ENCODE data around the gene TTC12. TPM values are rescaled to one million over a fixed set of nuclear protein-coding genes. Genes with fewer than 3 reads are reported as not detected.

The TTC12 gene
- total and polyA plus RNA-seq, 2 donors (not counting 1 experiment from before 2014, with no cell fraction given) = 9.0 to 47.3 TPM

DNA sequence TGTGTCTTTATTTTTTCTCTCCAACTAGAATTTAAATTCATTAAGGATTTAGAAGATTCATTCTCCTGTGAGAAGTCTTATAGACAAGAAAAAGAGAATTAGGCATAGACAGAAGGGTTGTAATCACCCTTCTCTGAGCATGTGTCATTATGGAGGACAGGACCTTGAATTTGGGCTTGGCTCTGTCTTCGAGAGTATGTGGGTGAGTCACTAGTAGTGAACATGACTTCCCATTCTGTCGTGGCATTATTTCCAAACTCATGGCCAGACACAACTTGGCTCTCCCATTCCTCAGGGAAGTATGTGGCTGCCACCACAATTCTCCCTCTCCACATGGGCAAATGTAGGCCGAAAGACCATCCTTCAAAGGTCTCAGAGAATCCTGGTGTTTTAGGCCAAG, 58.9 kb downstream of the TTC12 start:
- Histone ChIP-seq H4K20me1 (ENCODE audit: control insufficient read depth, insufficient read depth, low read length, poor library complexity, severe bottlenecking) (no peaks in the 10 kb centered on the region), H3K27ac (ENCODE audit: low read length in 2 of 2) (no peak overlapping the region), H3K9ac (ENCODE audit: low read length) (no peak overlapping the region), H3K27me3 (replicated peaks in 1 of 4; ENCODE audit: control extremely low read depth in 1 of 4, control insufficient read depth in 3 of 4, insufficient read depth in 4 of 4, low read length in 3 of 4) (no peaks in the 10 kb centered on the region), H3K9me3 (ENCODE audit: control extremely low read depth in 1 of 3, control insufficient read depth in 2 of 3, insufficient read depth in 1 of 3, low read length in 2 of 3) (peaks cover 0 to 7% (median 0%) of the 10 kb centered on the region in 3 donors), H3K4me1 (ENCODE audit: control insufficient read depth in 2 of 2, insufficient read depth in 2 of 2, low read length in 2 of 2) (peaks cover 17 to 19% of the 10 kb centered on the region in 2 donors), H3K36me3 (replicated peaks in 1 of 2; ENCODE audit: control extremely low read depth in 1 of 2, control insufficient read depth in 1 of 2, extremely low read depth in 1 of 2, insufficient read depth in 2 of 2, low read length in 1 of 2) (peaks cover 0 to 3% of the 10 kb centered on the region in 2 experiments), H2AFZ (ENCODE audit: insufficient read depth, low read depth, low read length, poor library complexity, severe bottlenecking) (no peak overlapping the region), H3K4me2 (replicated peaks; ENCODE audit: low read depth, low read length, poor library complexity, severe bottlenecking) (no peak overlapping the region), H3K4me3 (ENCODE audit: control extremely low read depth in 1 of 5, extremely low read depth in 1 of 5, insufficient read depth in 1 of 5, low read depth in 2 of 5, low read length in 4 of 5) (no peak overlapping the region), H3K79me2 (ENCODE audit: control insufficient read depth, insufficient read depth, low read length) (no peaks in the 10 kb centered on the region)
- no peak overlapping the region for H3K27ac Mint-ChIP-seq
- H3K27me3 Mint-ChIP-seq = no peaks in the 10 kb centered on the region
- no peak overlapping the region for H3K4me3 Mint-ChIP-seq
- H3K9me3 Mint-ChIP-seq (ENCODE audit: insufficient read depth) = peaks cover 2% of the 10 kb centered on the region
- no peak for ATAC-seq (ENCODE audit: low read depth)
- H3K4me1 Mint-ChIP-seq = peaks cover 25% of the 10 kb centered on the region
- intact Hi-C loops (cut with micrococcal nuclease) = no loop called here
- POLR2A ChIA-PET = no interaction called here
- CTCF ChIA-PET = no interaction called here
- TF ChIP-seq, protein P1, sequence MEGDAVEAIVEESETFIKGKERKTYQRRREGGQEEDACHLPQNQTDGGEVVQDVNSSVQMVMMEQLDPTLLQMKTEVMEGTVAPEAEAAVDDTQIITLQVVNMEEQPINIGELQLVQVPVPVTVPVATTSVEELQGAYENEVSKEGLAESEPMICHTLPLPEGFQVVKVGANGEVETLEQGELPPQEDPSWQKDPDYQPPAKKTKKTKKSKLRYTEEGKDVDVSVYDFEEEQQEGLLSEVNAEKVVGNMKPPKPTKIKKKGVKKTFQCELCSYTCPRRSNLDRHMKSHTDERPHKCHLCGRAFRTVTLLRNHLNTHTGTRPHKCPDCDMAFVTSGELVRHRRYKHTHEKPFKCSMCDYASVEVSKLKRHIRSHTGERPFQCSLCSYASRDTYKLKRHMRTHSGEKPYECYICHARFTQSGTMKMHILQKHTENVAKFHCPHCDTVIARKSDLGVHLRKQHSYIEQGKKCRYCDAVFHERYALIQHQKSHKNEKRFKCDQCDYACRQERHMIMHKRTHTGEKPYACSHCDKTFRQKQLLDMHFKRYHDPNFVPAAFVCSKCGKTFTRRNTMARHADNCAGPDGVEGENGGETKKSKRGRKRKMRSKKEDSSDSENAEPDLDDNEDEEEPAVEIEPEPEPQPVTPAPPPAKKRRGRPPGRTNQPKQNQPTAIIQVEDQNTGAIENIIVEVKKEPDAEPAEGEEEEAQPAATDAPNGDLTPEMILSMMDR (IDR thresholded peaks at IDR 0.05) = no peak
- TF ChIP-seq EZH2 (IDR thresholded peaks at IDR 0.05; ENCODE audit: borderline replicate concordance, insufficient read depth, low read depth, low read length, poor library complexity, severe bottlenecking) = no peak
- no peak for DNase-seq
- WGBS (ENCODE audit: insufficient coverage) = 93% methylated on average over 1 of the region's 3 CpGs

DNA sequence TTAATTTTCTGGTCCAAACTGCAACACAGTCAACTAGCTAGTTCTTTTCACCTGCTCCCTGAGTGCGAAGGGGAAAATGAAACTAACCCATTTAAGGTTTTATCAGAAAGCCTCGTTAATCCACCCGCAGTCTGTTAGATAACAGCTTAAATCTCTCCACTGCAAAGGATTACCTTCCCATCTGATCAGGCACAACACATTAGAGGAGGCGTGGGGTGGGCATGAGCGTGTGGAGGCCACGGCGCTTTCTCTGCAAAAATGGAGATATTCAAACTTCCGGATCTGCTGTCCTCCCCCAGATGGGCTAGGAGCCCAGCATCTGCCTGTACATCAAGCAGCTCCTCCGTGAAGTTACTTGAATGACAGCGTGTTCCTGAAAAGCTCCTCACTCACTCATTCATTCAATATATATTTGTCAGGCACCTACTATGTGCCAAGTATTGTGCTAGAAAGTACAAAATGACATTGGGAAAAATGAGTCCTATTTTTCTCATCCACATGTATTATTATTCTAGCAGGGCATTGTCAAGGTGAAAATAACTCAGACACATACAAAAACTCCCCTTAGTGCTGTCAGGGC, 59.7 kb downstream of the TTC12 start:
- no peaks in the 10 kb centered on the region for H4K20me1 ChIP-seq (ENCODE audit: control insufficient read depth, insufficient read depth, low read length, poor library complexity, severe bottlenecking)
- H3K9me3 ChIP-seq (ENCODE audit: control extremely low read depth in 1 of 3, control insufficient read depth in 2 of 3, insufficient read depth in 1 of 3, low read length in 2 of 3) = peaks cover 0 to 7% (median 0%) of the 10 kb centered on the region in 3 donors
- H3K4me3 Mint-ChIP-seq = no peak overlapping the region
- no peak for TF ChIP-seq EZH2 (IDR thresholded peaks at IDR 0.05; ENCODE audit: borderline replicate concordance, insufficient read depth, low read depth, low read length, poor library complexity, severe bottlenecking)
- TF ChIP-seq, protein P1 (IDR thresholded peaks at IDR 0.05) = no peak
- POLR2A ChIA-PET = no interaction called here
- no peaks in the 10 kb centered on the region for H3K27me3 Mint-ChIP-seq
- no peak for DNase-seq
- H3K4me2 ChIP-seq (replicated peaks; ENCODE audit: low read depth, low read length, poor library complexity, severe bottlenecking) = no peak overlapping the region
- H3K27me3 ChIP-seq (replicated peaks in 1 of 4; ENCODE audit: control extremely low read depth in 1 of 4, control insufficient read depth in 3 of 4, insufficient read depth in 4 of 4, low read length in 3 of 4) = no peaks in the 10 kb centered on the region
- no peak overlapping the region for H3K9ac ChIP-seq (ENCODE audit: low read length)
- intact Hi-C loops (cut with micrococcal nuclease) = no loop called here
- no peak overlapping the region for H3K4me3 ChIP-seq (ENCODE audit: control extremely low read depth in 1 of 5, extremely low read depth in 1 of 5, insufficient read depth in 1 of 5, low read depth in 2 of 5, low read length in 4 of 5)
- H3K36me3 ChIP-seq (replicated peaks in 1 of 2; ENCODE audit: control extremely low read depth in 1 of 2, control insufficient read depth in 1 of 2, extremely low read depth in 1 of 2, insufficient read depth in 2 of 2, low read length in 1 of 2) = no peaks in the 10 kb centered on the region
- no peak overlapping the region for H3K27ac Mint-ChIP-seq
- H2AFZ ChIP-seq (ENCODE audit: insufficient read depth, low read depth, low read length, poor library complexity, severe bottlenecking) = no peak overlapping the region
- peaks cover 25% of the 10 kb centered on the region for H3K4me1 Mint-ChIP-seq
- no peak for ATAC-seq (ENCODE audit: low read depth)
- 96% methylated on average over 8 of the region's 10 CpGs for WGBS (ENCODE audit: insufficient coverage)
- H3K4me1 ChIP-seq (ENCODE audit: control insufficient read depth in 2 of 2, insufficient read depth in 2 of 2, low read length in 2 of 2) = peaks cover 17 to 19% of the 10 kb centered on the region in 2 donors
- H3K9me3 Mint-ChIP-seq (ENCODE audit: insufficient read depth) = peaks cover 2% of the 10 kb centered on the region
- CTCF ChIA-PET = no interaction called here
- H3K79me2 ChIP-seq (ENCODE audit: control insufficient read depth, insufficient read depth, low read length) = no peaks in the 10 kb centered on the region
- no peak overlapping the region for H3K27ac ChIP-seq (ENCODE audit: low read length in 2 of 2)

Measured in B cell (primary cell).